AG08395 (cell line): Measurements from ENCODE around the gene CABP5.
"Not testable (repeated sequence)": the region's sequence is repeated elsewhere in the genome, so short reads cannot be mapped to it uniquely, and the experiment has no call there.

Source experiments
- DNase-seq: peaks from one replicate; pipeline ENCODE4 v3.0.0; 2012; ENCODE audit warnings: mixed read lengths, low spot score

The CABP5 gene

GRCh38 chr19:48043675-48044258 lies at the start of gene CABP5:
TSS of gene CABP5 (minus strand) at chr19:48044079. CDS start at chr19:48043922, 157 bp downstream.
- no peak for DNase-seq

- peak; percentile 91 for DNase-seq
Observed at GRCh38 chr19:48091111-48091718, 47.3 kb upstream of the CABP5 start.

GRCh38 chr19:48090281-48090802 lies 46.5 kb upstream of the CABP5 start:
- peak; percentile 64 for DNase-seq

GRCh38 chr19:48088991-48089390 lies 45.1 kb upstream of the CABP5 start:
- not testable (repeated sequence) for DNase-seq

- no peak for DNase-seq
Observed at GRCh38 chr19:48085904-48086864, 42.3 kb upstream of the CABP5 start.

GRCh38 chr19:48085076-48085475 lies 41.2 kb upstream of the CABP5 start:
- no peak for DNase-seq

- DNase-seq, result no peak
Observed at GRCh38 chr19:48081106-48081505, 37.2 kb upstream of the CABP5 start.

GRCh38 chr19:48070177-48070769 lies 26.4 kb upstream of the CABP5 start:
- DNase-seq, result not testable (repeated sequence)

- no peak for DNase-seq
Observed at GRCh38 chr19:48069435-48069834, 25.6 kb upstream of the CABP5 start.

GRCh38 chr19:48064509-48064908 lies 20.6 kb upstream of the CABP5 start:
- DNase-seq, result peak; percentile 22

GRCh38 chr19:48061401-48062344 lies 17.8 kb upstream of the CABP5 start:
- no peak for DNase-seq

GRCh38 chr19:48060381-48060780 lies 16.5 kb upstream of the CABP5 start:
- DNase-seq, result no peak

GRCh38 chr19:48059331-48059730 lies 15.5 kb upstream of the CABP5 start:
- DNase-seq, result no peak

GRCh38 chr19:48053856-48054255 lies 10.0 kb upstream of the CABP5 start:
- DNase-seq, result no peak

GRCh38 chr19:48053076-48053475 lies 9.2 kb upstream of the CABP5 start:
- DNase-seq, result no peak

- no peak for DNase-seq
Observed at GRCh38 chr19:48051335-48052033, 7.6 kb upstream of the CABP5 start.

- no peak for DNase-seq
Observed at GRCh38 chr19:48044561-48044960, 682 bp upstream of the CABP5 start.

- DNase-seq, result no peak
Observed at GRCh38 chr19:48041877-48042580, 1.9 kb downstream of the CABP5 start.

GRCh38 chr19:48036765-48037164 lies 7.1 kb downstream of the CABP5 start:
- no peak for DNase-seq

GRCh38 chr19:48033604-48034003 lies 10.3 kb downstream of the CABP5 start:
- no peak for DNase-seq
